Measurements from ENCODE around the gene KYNU.

The KYNU gene

GRCh38 chr2:142874293-142874814, 3.1 kb upstream of the KYNU start:
- ChIA-PET CTCF (interaction anchor here (0.6 kb wide), 1 partner anchor 9 kb away, joined by 6 read pairs; no protein-coding TSS in a partner anchor), POLR2A (no interaction called here)
- Histone ChIP-seq H3K9me3 (ENCODE audit: control insufficient read depth, insufficient read depth, low read depth, low read length) (no peaks in the 10 kb centered on the region), H3K36me3 (ENCODE audit: control insufficient read depth in 2 of 2, insufficient read depth in 1 of 2, low read length in 2 of 2) (no peaks in the 10 kb centered on the region), H3K27ac (ENCODE audit: extremely low read depth, low read depth, low read length) (no peak overlapping the region), H3K4me3 (ENCODE audit: low read depth, low read length) (no peak overlapping the region), H3K4me1 (ENCODE audit: control insufficient read depth, insufficient read depth, low read length) (no peaks in the 10 kb centered on the region)
- TF ChIP-seq KLF7 (tag by site-specific recombination; IDR thresholded peaks at IDR 0.05; ENCODE audit: borderline replicate concordance), result no peak
- 0 out of 2 replicates have a peak, but pooled peaks have one; percentile 52 for TF ChIP-seq ZNF184 (tag by site-specific recombination; IDR thresholded peaks at IDR 0.05)
- no peak for TF ChIP-seq ZNF670 (tag by site-specific recombination; IDR thresholded peaks at IDR 0.05; ENCODE audit: low read depth)
- peak; percentile 54; the same call in 1 of the 2 replicates for TF ChIP-seq KLF17 (tag by site-specific recombination; IDR thresholded peaks at IDR 0.05)
- TF ChIP-seq ZNF426 (tag by site-specific recombination; IDR thresholded peaks at IDR 0.05), result no peak
- TF ChIP-seq PRDM6 (tag by site-specific recombination; IDR thresholded peaks at IDR 0.05), result peak; percentile 51; the same call in 1 of the 2 replicates
- TF ChIP-seq WT1 (tag by site-specific recombination; IDR thresholded peaks at IDR 0.05), result peak; percentile 26; the same call in 1 of the 2 replicates
- TF ChIP-seq ZNF654 (tag by site-specific recombination; IDR thresholded peaks at IDR 0.05; ENCODE audit: low read depth), result 0 out of 2 replicates have a peak, but pooled peaks have one; percentile 3

GRCh38 chr2:142875010-142875409, 2.5 kb upstream of the KYNU start:
- no peaks in the 10 kb centered on the region for H3K9me3 ChIP-seq (ENCODE audit: control insufficient read depth, insufficient read depth, low read depth, low read length)
- ChIA-PET POLR2A (no interaction called here), CTCF (no interaction called here)
- TF ChIP-seq ZNF292 (tag by site-specific recombination; IDR thresholded peaks at IDR 0.05; ENCODE audit: borderline replicate concordance, low read depth) (no peak), ZNF544 (tag by site-specific recombination; IDR thresholded peaks at IDR 0.05) (no peak), ZNF362 (tag by site-specific recombination; IDR thresholded peaks at IDR 0.05) (no peak), ZSCAN23 (tag by site-specific recombination; IDR thresholded peaks at IDR 0.05) (no peak), PATZ1 (tag by site-specific recombination; IDR thresholded peaks at IDR 0.05) (no peak), KLF10 (tag by site-specific recombination; IDR thresholded peaks at IDR 0.05) (no peak)
- no peaks in the 10 kb centered on the region for H3K4me1 ChIP-seq (ENCODE audit: control insufficient read depth, insufficient read depth, low read length)
- H3K4me3 ChIP-seq (ENCODE audit: low read depth, low read length), result no peak overlapping the region
- H3K36me3 ChIP-seq (ENCODE audit: control insufficient read depth in 2 of 2, insufficient read depth in 1 of 2, low read length in 2 of 2), result no peaks in the 10 kb centered on the region
- H3K27ac ChIP-seq (ENCODE audit: extremely low read depth, low read depth, low read length), result no peak overlapping the region

GRCh38 chr2:142875652-142876051, 1.8 kb upstream of the KYNU start:
- H3K36me3 ChIP-seq (ENCODE audit: control insufficient read depth in 2 of 2, insufficient read depth in 1 of 2, low read length in 2 of 2), result no peaks in the 10 kb centered on the region
- CTCF ChIA-PET, result no interaction called here
- no peak overlapping the region for H3K4me3 ChIP-seq (ENCODE audit: low read depth, low read length)
- no peak overlapping the region for H3K27ac ChIP-seq (ENCODE audit: extremely low read depth, low read depth, low read length)
- POLR2A ChIA-PET, result no interaction called here
- H3K9me3 ChIP-seq (ENCODE audit: control insufficient read depth, insufficient read depth, low read depth, low read length), result no peaks in the 10 kb centered on the region
- TF ChIP-seq ZSCAN30 (tag by site-specific recombination; IDR thresholded peaks at IDR 0.05), result no peak
- no peak for TF ChIP-seq ZNF629 (tag by site-specific recombination; IDR thresholded peaks at IDR 0.05)
- TF ChIP-seq ZNF404 (tag by site-specific recombination; IDR thresholded peaks at IDR 0.05), result no peak
- no peak for TF ChIP-seq ZNF37A (tag by site-specific recombination; IDR thresholded peaks at IDR 0.05)
- no peak for TF ChIP-seq ZNF600 (tag by site-specific recombination; IDR thresholded peaks at IDR 0.05)
- no peak for TF ChIP-seq ZNF112 (tag by site-specific recombination; IDR thresholded peaks at IDR 0.05)
- no peaks in the 10 kb centered on the region for H3K4me1 ChIP-seq (ENCODE audit: control insufficient read depth, insufficient read depth, low read length)

All from HEK293 (cell line).